Measurements from ENCODE around the gene RINL.
A peak's percentile ranks its signal among the peaks of the same experiment; 100 is the strongest.
"Not testable (repeated sequence)": the region's sequence is repeated elsewhere in the genome, so short reads cannot be mapped to it uniquely, and the experiment has no call there.

The RINL gene

GRCh38 chr19:38904581-38905539, 26.8 kb upstream of the RINL start:
- DNase-seq (ENCODE audit: low read depth in 2 of 2): no peak

GRCh38 chr19:38901683-38902082, 23.6 kb upstream of the RINL start:
- DNase-seq (ENCODE audit: low read depth in 2 of 2): no peak

- no peak for DNase-seq (ENCODE audit: low read depth in 2 of 2)
Measured at GRCh38 chr19:38900743-38901190, 22.7 kb upstream of the RINL start.

- DNase-seq (ENCODE audit: low read depth in 2 of 2): no peak
Measured at GRCh38 chr19:38900202-38900629, 22.1 kb upstream of the RINL start.

GRCh38 chr19:38899447-38900201, 21.5 kb upstream of the RINL start, which contains the start of the genes NFKBIB and SIRT2:
Gene NFKBIB (plus strand): TSS chr19:38899969. CDS start chr19:38900033, 64 bp downstream.
Gene SIRT2 (minus strand): TSS chr19:38899618. CDS start chr19:38899521, 97 bp downstream.
- DNase-seq (ENCODE audit: low read depth in 2 of 2): peak; percentile 97 to 100

GRCh38 chr19:38898788-38899446, 20.8 kb upstream of the RINL start:
- peak in 1 of 2 donors; percentile 11 for DNase-seq (ENCODE audit: low read depth in 2 of 2)

- DNase-seq (ENCODE audit: low read depth in 2 of 2): no peak
Measured at GRCh38 chr19:38894968-38895367, 16.9 kb upstream of the RINL start.

GRCh38 chr19:38893341-38893771, 15.3 kb upstream of the RINL start:
- no peak for DNase-seq (ENCODE audit: low read depth in 2 of 2)

GRCh38 chr19:38892841-38893240, 14.8 kb upstream of the RINL start:
- no peak for DNase-seq (ENCODE audit: low read depth in 2 of 2)

GRCh38 chr19:38891771-38892170, 13.7 kb upstream of the RINL start:
- no peak for DNase-seq (ENCODE audit: low read depth in 2 of 2)

GRCh38 chr19:38890686-38891085, 12.6 kb upstream of the RINL start:
- no peak for DNase-seq (ENCODE audit: low read depth in 2 of 2)

GRCh38 chr19:38889803-38890202, 11.7 kb upstream of the RINL start:
- no peak for DNase-seq (ENCODE audit: low read depth in 2 of 2)

GRCh38 chr19:38888876-38889275, 10.8 kb upstream of the RINL start:
- no peak for DNase-seq (ENCODE audit: low read depth in 2 of 2)

GRCh38 chr19:38884691-38885090, 6.6 kb upstream of the RINL start:
- not testable (repeated sequence) for DNase-seq (ENCODE audit: low read depth in 2 of 2)

GRCh38 chr19:38883286-38883685, 5.2 kb upstream of the RINL start:
- DNase-seq (ENCODE audit: low read depth in 2 of 2): no peak

GRCh38 chr19:38880882-38881609, 3.0 kb upstream of the RINL start:
- DNase-seq (ENCODE audit: low read depth in 2 of 2): no peak

- no peak for DNase-seq (ENCODE audit: low read depth in 2 of 2)
Measured at GRCh38 chr19:38880076-38880881, 2.2 kb upstream of the RINL start.

- no peak for DNase-seq (ENCODE audit: low read depth in 2 of 2)
Measured at GRCh38 chr19:38879400-38879751, 1.3 kb upstream of the RINL start.

GRCh38 chr19:38878575-38879399, 712 bp upstream of the RINL start:
- DNase-seq (ENCODE audit: low read depth in 2 of 2): no peak
